ENCODE results near the gene BSG. TPM values are rescaled to one million over a fixed set of nuclear protein-coding genes. Genes with fewer than 3 reads are reported as not detected.
"Not testable (repeated sequence)": the region's sequence is repeated elsewhere in the genome, so short reads cannot be mapped to it uniquely, and the experiment has no call there.

The BSG gene
- total RNA-seq, 1 donor from 2014 or later, result 144 TPM

- not testable (repeated sequence) for H3K27ac ChIP-seq (ENCODE audit: low read depth, low read length); H3K9ac ChIP-seq (ENCODE audit: low read depth in 1 of 3, low read length in 3 of 3); H3K9me3 ChIP-seq (ENCODE audit: control insufficient read depth in 3 of 3, low read length in 3 of 3); H3K4me1 ChIP-seq (ENCODE audit: control insufficient read depth in 3 of 3, insufficient read depth in 3 of 3, low read length in 3 of 3); H3K4me3 ChIP-seq (ENCODE audit: low read length in 3 of 3); H3K27me3 ChIP-seq (ENCODE audit: control insufficient read depth in 3 of 3, insufficient read depth in 3 of 3, low read length in 3 of 3)
- peaks cover 26 to 40% (median 37%) of the 10 kb centered on the region in 3 donors for H3K36me3 ChIP-seq (ENCODE audit: control insufficient read depth in 3 of 3, insufficient read depth in 3 of 3, low read length in 3 of 3)
Observed at GRCh38 chr19:626566-626965, 54.2 kb downstream of the BSG start.

- no peaks in the 10 kb centered on the region for H3K27me3 ChIP-seq (ENCODE audit: control insufficient read depth in 3 of 3, insufficient read depth in 3 of 3, low read length in 3 of 3)
- H3K4me1 ChIP-seq (ENCODE audit: control insufficient read depth in 3 of 3, insufficient read depth in 3 of 3, low read length in 3 of 3), result peaks cover 9 to 11% (median 10%) of the 10 kb centered on the region in 3 donors
- H3K4me3 ChIP-seq (ENCODE audit: low read length in 3 of 3), result no peak overlapping the region
- H3K36me3 ChIP-seq (ENCODE audit: control insufficient read depth in 3 of 3, insufficient read depth in 3 of 3, low read length in 3 of 3), result peaks cover 18 to 35% (median 25%) of the 10 kb centered on the region in 3 donors
- no peak overlapping the region for H3K27ac ChIP-seq (ENCODE audit: low read depth, low read length)
- no peak overlapping the region for H3K9ac ChIP-seq (ENCODE audit: low read depth in 1 of 3, low read length in 3 of 3)
- no peaks in the 10 kb centered on the region for H3K9me3 ChIP-seq (ENCODE audit: control insufficient read depth in 3 of 3, low read length in 3 of 3)
Observed at GRCh38 chr19:628168-628567, 55.8 kb downstream of the BSG start.

- not testable (repeated sequence) for H3K27me3 ChIP-seq (ENCODE audit: control insufficient read depth in 3 of 3, insufficient read depth in 3 of 3, low read length in 3 of 3); H3K4me3 ChIP-seq (ENCODE audit: low read length in 3 of 3); H3K27ac ChIP-seq (ENCODE audit: low read depth, low read length); H3K9ac ChIP-seq (ENCODE audit: low read depth in 1 of 3, low read length in 3 of 3); H3K9me3 ChIP-seq (ENCODE audit: control insufficient read depth in 3 of 3, low read length in 3 of 3)
- Histone ChIP-seq H3K36me3 (ENCODE audit: control insufficient read depth in 3 of 3, insufficient read depth in 3 of 3, low read length in 3 of 3) (peaks cover 14 to 26% (median 18%) of the 10 kb centered on the region in 3 donors), H3K4me1 (ENCODE audit: control insufficient read depth in 3 of 3, insufficient read depth in 3 of 3, low read length in 3 of 3) (peaks cover 14 to 18% (median 18%) of the 10 kb centered on the region in 3 donors)
Observed at GRCh38 chr19:629515-629914, 57.1 kb downstream of the BSG start.

GRCh38 chr19:629961-630714, 57.7 kb downstream of the BSG start:
- Histone ChIP-seq H3K9ac (ENCODE audit: low read depth in 1 of 3, low read length in 3 of 3) (no peak overlapping the region), H3K9me3 (ENCODE audit: control insufficient read depth in 3 of 3, low read length in 3 of 3) (no peaks in the 10 kb centered on the region), H3K27ac (ENCODE audit: low read depth, low read length) (no peak overlapping the region), H3K27me3 (ENCODE audit: control insufficient read depth in 3 of 3, insufficient read depth in 3 of 3, low read length in 3 of 3) (no peaks in the 10 kb centered on the region), H3K4me1 (ENCODE audit: control insufficient read depth in 3 of 3, insufficient read depth in 3 of 3, low read length in 3 of 3) (peaks cover 14 to 18% (median 18%) of the 10 kb centered on the region in 3 donors), H3K36me3 (ENCODE audit: control insufficient read depth in 3 of 3, insufficient read depth in 3 of 3, low read length in 3 of 3) (peaks cover 12 to 23% (median 16%) of the 10 kb centered on the region in 3 donors), H3K4me3 (ENCODE audit: low read length in 3 of 3) (no peak overlapping the region)

GRCh38 chr19:632579-633067, 60.2 kb downstream of the BSG start:
- peaks cover 14 to 18% (median 18%) of the 10 kb centered on the region in 3 donors for H3K4me1 ChIP-seq (ENCODE audit: control insufficient read depth in 3 of 3, insufficient read depth in 3 of 3, low read length in 3 of 3)
- no peaks in the 10 kb centered on the region for H3K27me3 ChIP-seq (ENCODE audit: control insufficient read depth in 3 of 3, insufficient read depth in 3 of 3, low read length in 3 of 3)
- peak overlapping the region; percentile 85 to 95 (median 88) for H3K9ac ChIP-seq (ENCODE audit: low read depth in 1 of 3, low read length in 3 of 3)
- peak overlapping the region; percentile 91 to 95 (median 92) for H3K4me3 ChIP-seq (ENCODE audit: low read length in 3 of 3)
- H3K36me3 ChIP-seq (ENCODE audit: control insufficient read depth in 3 of 3, insufficient read depth in 3 of 3, low read length in 3 of 3), result peaks cover 8 to 16% (median 14%) of the 10 kb centered on the region in 3 donors
- peak overlapping the region; percentile 39 for H3K27ac ChIP-seq (ENCODE audit: low read depth, low read length)
- no peaks in the 10 kb centered on the region for H3K9me3 ChIP-seq (ENCODE audit: control insufficient read depth in 3 of 3, low read length in 3 of 3)

Other genes with a start within 250 kb of the BSG start
- 3.7 TPM for gene MIER2, start 227.8 kb upstream of the BSG start, total RNA-seq
- 0.52 TPM for gene C2CD4C, start 163.4 kb upstream of the BSG start, total RNA-seq
- 7.8 TPM for gene SHC2, start 111.6 kb upstream of the BSG start, total RNA-seq
- 2.6 TPM for gene MADCAM1, start 76.1 kb upstream of the BSG start, total RNA-seq
- 24.5 TPM for gene TPGS1, start 65.1 kb upstream of the BSG start, total RNA-seq
- gene CDC34, start 40.8 kb upstream of the BSG start, total RNA-seq, result 73.1 TPM
- gene GZMM, start 28.5 kb upstream of the BSG start, total RNA-seq, result not detected
- not detected for gene HCN2, start 17.3 kb downstream of the BSG start, total RNA-seq
- gene POLRMT, start 60.9 kb downstream of the BSG start, total RNA-seq, result 17.7 TPM
- gene FGF22, start 67.3 kb downstream of the BSG start, total RNA-seq, result not detected
- 12.0 TPM for gene RNF126, start 90.6 kb downstream of the BSG start, total RNA-seq
- gene FSTL3, start 103.8 kb downstream of the BSG start, total RNA-seq, result 7.3 TPM
- gene PRSS57, start 122.9 kb downstream of the BSG start, total RNA-seq, result not detected
- gene PALM, start 136.3 kb downstream of the BSG start, total RNA-seq, result 13.0 TPM
- gene MISP, start 178.5 kb downstream of the BSG start, total RNA-seq, result not detected
- 50.1 TPM for gene PTBP1, start 224.9 kb downstream of the BSG start, total RNA-seq
- gene PLPPR3, start 249.4 kb downstream of the BSG start, total RNA-seq, result 0.52 TPM

All from skeletal muscle tissue (tissue), 4 donors.